ENCODE measurements around the gene FRY. TPM values are rescaled to one million over a fixed set of nuclear protein-coding genes. Genes with fewer than 3 reads are reported as not detected.

Gene FRY
- total RNA-seq, 1 donor: 12.5 TPM

DNA sequence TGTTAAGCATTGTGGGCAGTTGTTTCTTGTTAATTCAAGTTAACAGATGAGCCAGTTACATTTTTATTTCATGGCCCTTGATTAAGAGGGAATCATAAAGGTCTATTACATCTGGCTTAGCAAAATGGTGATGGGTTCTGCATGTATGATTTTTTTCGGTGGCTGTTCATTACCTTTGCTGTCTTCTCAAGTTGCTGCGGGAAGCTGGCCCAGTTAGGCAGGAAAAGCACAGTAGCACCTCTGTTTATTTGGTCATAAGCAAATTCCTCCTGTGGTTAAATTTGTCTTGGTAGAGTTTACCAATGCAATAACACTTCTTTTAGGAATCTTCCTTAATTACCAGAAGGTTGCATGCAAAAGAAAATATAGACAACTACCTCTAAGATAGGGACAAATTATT is 104.5 kb downstream of the FRY start:
- Histone ChIP-seq H3K9me3 (ENCODE audit: low read depth, low read length) (no peaks in the 10 kb centered on the region), H3K4me3 (ENCODE audit: low read length) (no peak overlapping the region), H3K4me1 (ENCODE audit: insufficient read depth, low read length) (no peaks in the 10 kb centered on the region), H3K27me3 (ENCODE audit: insufficient read depth, low read length) (no peaks in the 10 kb centered on the region)

DNA sequence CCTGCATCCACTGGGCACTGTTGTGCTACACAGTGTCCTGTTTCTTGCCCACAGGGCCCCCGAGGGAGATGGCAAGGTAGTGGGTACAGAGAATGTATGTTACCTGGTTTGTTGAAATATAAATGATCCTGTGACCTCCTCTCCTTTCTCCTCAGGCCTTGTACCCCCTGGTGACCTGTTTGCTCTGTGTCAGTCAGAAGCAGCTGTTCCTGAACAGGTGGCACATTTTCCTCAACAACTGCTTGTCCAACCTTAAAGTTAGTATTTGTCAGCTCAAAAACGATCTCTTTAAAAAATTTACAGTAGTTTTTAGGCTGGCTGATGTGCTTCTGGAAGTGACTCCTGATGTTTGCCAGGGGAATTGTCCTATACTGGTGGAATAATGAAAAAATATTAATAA is 105.1 kb downstream of the FRY start:
- Histone ChIP-seq H3K4me3 (ENCODE audit: low read length) (no peak overlapping the region), H3K4me1 (ENCODE audit: insufficient read depth, low read length) (no peaks in the 10 kb centered on the region), H3K27me3 (ENCODE audit: insufficient read depth, low read length) (no peaks in the 10 kb centered on the region), H3K9me3 (ENCODE audit: low read depth, low read length) (no peaks in the 10 kb centered on the region)

DNA sequence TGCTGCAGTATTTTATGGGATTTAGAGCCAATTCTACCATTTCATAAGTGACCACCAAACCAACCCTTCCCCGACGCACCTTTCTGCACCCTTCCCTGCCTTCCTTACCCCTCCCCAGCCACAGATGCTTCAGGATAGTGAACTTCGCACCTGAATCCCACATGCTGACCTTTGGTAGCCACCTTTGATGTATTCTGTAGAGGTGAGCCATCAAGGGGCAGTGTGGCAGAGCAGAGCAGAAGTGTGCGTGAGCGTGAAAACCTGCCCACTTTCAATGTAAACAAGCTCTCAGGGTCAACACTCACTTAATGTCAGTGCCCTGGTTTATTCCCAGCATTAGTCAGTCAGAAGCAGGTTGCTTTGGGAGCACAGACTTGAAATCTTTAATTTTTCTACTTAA is 107.7 kb downstream of the FRY start:
- Histone ChIP-seq H3K9me3 (ENCODE audit: low read depth, low read length) (no peaks in the 10 kb centered on the region), H3K4me1 (ENCODE audit: insufficient read depth, low read length) (no peaks in the 10 kb centered on the region), H3K27me3 (ENCODE audit: insufficient read depth, low read length) (no peaks in the 10 kb centered on the region), H3K4me3 (ENCODE audit: low read length) (no peak overlapping the region)

DNA sequence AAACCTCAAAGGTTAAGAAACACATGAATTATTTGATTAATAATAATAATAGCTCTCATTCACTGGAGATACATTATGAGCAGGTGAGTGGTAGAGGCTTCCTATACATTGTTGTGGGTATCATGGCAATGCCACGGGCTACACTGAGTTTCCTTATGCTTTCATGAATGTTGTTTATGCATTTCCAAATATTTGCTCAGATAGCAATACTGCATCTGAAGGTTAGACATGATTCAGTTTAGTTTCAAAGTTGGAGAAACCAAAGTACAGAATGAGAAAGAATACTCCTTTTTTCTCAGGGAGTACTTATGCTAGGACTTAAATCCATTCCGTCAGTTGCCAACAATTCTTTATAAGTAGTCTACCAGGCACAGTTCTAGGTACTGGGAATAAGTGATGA is 108.5 kb downstream of the FRY start:
- Histone ChIP-seq H3K9me3 (ENCODE audit: low read depth, low read length) (no peaks in the 10 kb centered on the region), H3K4me1 (ENCODE audit: insufficient read depth, low read length) (no peaks in the 10 kb centered on the region), H3K4me3 (ENCODE audit: low read length) (no peak overlapping the region), H3K27me3 (ENCODE audit: insufficient read depth, low read length) (no peaks in the 10 kb centered on the region)

DNA sequence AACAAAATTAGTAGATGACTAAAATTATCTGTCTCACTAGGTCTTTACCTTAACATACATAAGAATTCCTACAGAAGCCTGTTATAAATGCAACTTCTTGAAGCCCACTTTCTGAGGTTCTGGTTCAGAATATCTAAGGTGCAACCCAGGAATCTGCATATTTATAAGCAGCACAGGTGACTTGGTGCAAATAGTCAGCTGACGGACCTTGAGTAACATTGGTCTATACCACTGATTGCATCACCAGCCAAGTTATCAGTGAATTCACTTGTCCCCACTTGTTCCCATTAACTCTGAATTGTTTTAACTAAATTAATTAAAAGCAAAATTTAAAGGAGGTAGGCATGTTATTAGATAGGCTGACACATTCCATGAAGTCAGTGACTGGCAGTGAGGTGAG is 109.9 kb downstream of the FRY start:
- Histone ChIP-seq H3K27me3 (ENCODE audit: insufficient read depth, low read length) (no peaks in the 10 kb centered on the region), H3K9me3 (ENCODE audit: low read depth, low read length) (no peaks in the 10 kb centered on the region), H3K4me3 (ENCODE audit: low read length) (no peak overlapping the region), H3K4me1 (ENCODE audit: insufficient read depth, low read length) (no peaks in the 10 kb centered on the region)

DNA sequence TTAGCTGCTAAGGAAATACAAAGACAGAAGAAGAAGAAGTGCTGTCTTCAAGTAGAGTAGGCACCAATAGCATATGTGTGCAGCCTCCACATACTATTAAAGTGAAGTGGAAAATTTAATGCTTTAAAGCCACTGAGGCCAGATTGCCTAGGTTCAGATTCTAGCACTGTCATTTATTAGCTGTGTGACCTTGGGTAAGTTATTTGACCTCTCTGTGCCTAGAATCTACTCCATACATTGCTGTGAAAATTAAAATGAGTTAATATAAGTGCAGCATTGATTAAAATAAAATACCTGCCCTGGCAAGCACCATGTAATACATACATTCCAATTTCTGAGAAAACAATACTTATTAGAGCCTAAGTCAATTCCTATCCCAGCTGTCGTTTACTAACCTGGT is 110.5 kb downstream of the FRY start:
- Histone ChIP-seq H3K9me3 (ENCODE audit: low read depth, low read length) (no peaks in the 10 kb centered on the region), H3K4me3 (ENCODE audit: low read length) (no peak overlapping the region), H3K4me1 (ENCODE audit: insufficient read depth, low read length) (no peaks in the 10 kb centered on the region), H3K27me3 (ENCODE audit: insufficient read depth, low read length) (no peaks in the 10 kb centered on the region)

DNA sequence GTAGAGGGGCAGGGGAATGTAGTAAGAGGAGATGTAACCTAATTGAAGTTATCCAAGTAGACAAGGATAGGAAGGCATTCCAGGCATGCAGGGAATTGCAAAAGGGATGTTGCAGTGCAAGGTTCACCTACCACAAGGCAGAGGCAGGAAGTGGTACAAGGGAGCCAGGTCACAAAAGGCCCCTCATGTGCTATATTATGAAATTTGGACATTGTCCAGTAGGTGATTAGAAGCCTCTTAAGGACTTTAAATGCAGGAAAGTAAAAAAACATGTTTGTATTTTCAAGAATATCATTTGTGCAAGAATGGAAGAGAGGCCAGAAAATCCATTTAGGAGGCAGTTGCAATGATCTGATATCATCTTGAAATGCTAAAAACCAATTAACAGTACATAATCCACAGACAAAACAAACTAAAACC is 111.4 kb downstream of the FRY start:
- Histone ChIP-seq H3K4me3 (ENCODE audit: low read length) (no peak overlapping the region), H3K4me1 (ENCODE audit: insufficient read depth, low read length) (no peaks in the 10 kb centered on the region), H3K9me3 (ENCODE audit: low read depth, low read length) (no peaks in the 10 kb centered on the region), H3K27me3 (ENCODE audit: insufficient read depth, low read length) (no peaks in the 10 kb centered on the region)

DNA sequence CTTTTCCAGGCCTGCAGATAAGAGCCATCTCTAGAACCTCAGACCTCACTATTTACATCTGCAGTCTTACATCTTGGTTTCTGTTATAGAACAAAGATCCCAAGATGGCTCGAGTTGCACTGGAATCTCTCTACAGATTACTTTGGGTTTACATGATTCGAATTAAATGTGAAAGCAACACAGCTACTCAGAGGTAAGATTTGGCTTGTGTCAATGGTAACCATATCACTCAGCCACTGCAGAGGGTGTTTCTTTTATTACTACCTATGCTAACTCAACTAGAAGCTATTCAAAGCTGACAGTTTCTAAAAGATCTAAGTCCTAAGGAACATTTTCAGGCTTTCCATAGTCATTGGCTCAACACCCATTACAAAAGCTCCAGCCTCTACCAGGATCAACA is 115.6 kb downstream of the FRY start:
- Histone ChIP-seq H3K27me3 (ENCODE audit: insufficient read depth, low read length) (no peaks in the 10 kb centered on the region), H3K9me3 (ENCODE audit: low read depth, low read length) (no peaks in the 10 kb centered on the region), H3K4me1 (ENCODE audit: insufficient read depth, low read length) (no peaks in the 10 kb centered on the region), H3K4me3 (ENCODE audit: low read length) (no peak overlapping the region)

DNA sequence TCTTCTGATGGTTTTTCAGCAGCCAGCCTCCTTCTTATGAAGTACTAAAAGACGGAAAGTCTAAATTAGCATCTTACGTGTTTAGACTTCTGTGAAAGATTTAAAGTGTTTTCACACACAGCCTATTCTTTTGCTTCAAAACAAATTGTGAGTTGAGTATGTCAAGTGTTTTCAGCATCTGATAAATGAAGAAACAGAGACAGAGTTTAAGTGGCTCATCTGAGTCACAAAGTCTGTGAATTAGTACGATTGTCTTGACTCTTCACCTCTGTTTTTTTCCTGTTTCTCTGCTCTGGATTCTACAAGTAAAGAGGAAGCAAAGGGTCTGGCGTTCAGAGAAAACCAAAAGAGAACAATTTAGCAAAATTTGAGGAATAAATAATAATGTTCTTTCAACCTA is 116.4 kb downstream of the FRY start:
- no peaks in the 10 kb centered on the region for H3K9me3 ChIP-seq (ENCODE audit: low read depth, low read length)
- no peaks in the 10 kb centered on the region for H3K27me3 ChIP-seq (ENCODE audit: insufficient read depth, low read length)
- no peaks in the 10 kb centered on the region for H3K4me1 ChIP-seq (ENCODE audit: insufficient read depth, low read length)
- H3K4me3 ChIP-seq (ENCODE audit: low read length): no peak overlapping the region

DNA sequence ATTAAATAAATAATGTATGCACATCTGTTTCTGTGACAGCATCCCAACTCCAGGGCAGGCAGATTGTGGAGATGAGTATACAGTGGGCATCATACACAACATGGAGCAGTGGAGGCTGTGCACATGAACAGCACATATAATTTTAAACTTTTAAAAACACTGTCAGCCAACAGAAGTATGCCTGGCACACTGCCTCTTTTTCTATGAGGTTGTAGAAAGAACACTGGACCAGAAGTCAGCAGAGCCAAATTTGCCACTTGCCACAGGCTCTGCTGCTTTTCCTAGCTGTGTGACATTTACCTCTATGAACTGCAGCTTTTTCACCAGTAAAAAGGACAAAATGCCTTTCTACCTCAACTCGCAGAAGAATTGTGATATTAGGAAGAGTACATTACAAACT is 118.7 kb downstream of the FRY start:
- Histone ChIP-seq H3K4me1 (ENCODE audit: insufficient read depth, low read length) (no peaks in the 10 kb centered on the region), H3K27me3 (ENCODE audit: insufficient read depth, low read length) (no peaks in the 10 kb centered on the region), H3K9me3 (ENCODE audit: low read depth, low read length) (no peaks in the 10 kb centered on the region), H3K4me3 (ENCODE audit: low read length) (no peak overlapping the region)

DNA sequence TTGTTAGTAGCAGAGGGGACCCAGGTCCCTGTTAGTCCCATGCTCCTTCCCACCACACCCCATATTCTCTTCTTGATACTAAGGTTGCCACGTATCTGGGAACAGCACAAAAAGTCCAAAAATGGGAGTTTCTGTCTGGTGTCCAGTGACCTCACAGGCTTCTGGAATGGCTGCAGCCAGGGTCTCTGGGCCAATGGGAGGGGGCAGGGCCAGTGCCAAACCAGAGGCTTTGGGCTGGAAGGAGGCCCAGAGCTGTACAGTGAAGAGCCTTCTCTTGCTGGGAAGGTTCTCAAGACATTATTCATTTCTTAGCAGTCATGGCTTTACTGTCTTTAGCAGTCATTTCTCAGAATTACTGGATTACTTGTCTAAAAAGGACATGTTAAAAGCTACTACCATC is 119.2 kb downstream of the FRY start:
- no peaks in the 10 kb centered on the region for H3K27me3 ChIP-seq (ENCODE audit: insufficient read depth, low read length)
- no peak overlapping the region for H3K4me3 ChIP-seq (ENCODE audit: low read length)
- no peaks in the 10 kb centered on the region for H3K4me1 ChIP-seq (ENCODE audit: insufficient read depth, low read length)
- no peaks in the 10 kb centered on the region for H3K9me3 ChIP-seq (ENCODE audit: low read depth, low read length)

DNA sequence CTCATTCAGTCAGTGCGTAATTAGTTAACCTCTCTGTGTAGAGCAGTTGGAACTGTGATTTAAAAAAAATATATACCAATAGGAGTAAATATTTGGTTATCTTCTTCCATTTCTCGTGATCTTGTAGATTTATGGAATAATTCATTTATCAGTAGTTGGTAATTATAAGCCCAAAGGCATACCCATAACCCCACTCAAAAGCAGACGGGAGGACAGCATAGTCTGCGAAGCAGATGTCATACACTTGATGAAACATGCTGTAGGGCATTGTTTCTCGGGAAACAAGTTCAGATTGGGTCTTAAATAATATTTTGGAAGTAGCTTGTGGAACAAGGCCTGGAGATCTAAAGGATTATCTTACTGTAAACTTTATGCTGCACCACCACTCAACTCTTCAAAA is 119.7 kb downstream of the FRY start:
- H3K4me3 ChIP-seq (ENCODE audit: low read length): no peak overlapping the region
- no peaks in the 10 kb centered on the region for H3K9me3 ChIP-seq (ENCODE audit: low read depth, low read length)
- no peaks in the 10 kb centered on the region for H3K27me3 ChIP-seq (ENCODE audit: insufficient read depth, low read length)
- no peaks in the 10 kb centered on the region for H3K4me1 ChIP-seq (ENCODE audit: insufficient read depth, low read length)

DNA sequence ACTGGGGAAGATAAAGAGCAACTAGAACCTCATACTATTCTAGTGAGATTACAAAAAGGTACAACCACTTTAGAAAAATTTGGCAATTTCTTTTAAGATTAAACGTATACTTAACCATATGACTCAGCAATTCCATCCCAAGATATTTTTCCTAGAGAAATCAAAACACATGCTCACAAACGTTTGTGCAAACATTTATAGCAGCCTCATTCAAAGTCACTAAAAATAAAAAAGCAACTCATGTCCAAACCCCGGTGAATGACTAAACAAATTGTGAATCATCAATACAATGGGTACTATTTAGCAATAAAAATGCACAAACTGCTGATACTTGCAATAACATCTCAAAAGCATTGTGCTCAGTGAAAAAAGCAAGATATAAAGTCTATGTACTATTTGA is 121.5 kb downstream of the FRY start:
- Histone ChIP-seq H3K9me3 (ENCODE audit: low read depth, low read length) (no peaks in the 10 kb centered on the region), H3K27me3 (ENCODE audit: insufficient read depth, low read length) (no peaks in the 10 kb centered on the region), H3K4me1 (ENCODE audit: insufficient read depth, low read length) (no peaks in the 10 kb centered on the region), H3K4me3 (ENCODE audit: low read length) (no peak overlapping the region)

DNA sequence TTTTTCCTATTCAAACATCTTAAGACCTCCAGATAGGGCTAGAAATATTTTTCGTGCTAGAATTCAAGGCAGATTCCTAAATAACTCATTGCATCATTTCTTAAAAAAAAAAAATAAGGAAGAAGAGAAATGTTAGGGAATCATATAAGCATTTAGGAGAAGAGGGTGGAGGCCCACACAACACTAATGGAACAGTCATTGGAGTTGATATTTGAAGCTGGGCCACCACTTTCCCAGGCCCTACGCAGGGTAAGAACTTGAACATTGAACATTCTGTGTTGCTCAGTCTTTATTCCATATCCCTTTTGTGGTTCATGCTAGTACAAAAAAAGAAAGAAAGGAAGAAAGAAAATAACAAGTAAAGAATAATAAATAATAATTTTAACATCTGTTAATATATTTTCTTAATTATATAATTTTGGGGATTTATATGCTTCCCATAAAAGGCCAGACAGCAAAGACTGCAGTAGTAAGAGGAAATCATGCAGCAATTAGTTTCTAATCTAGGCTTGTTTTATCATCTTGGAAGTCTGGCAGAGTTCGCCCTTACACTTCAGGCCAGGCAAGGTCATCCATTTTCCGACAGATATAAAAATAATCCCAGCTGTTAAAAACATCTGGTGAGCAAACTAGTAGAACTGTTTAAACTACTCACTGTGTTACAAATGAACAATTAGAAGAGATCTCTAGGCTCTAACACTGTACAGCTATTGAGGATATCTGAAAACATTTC is 127.7 kb downstream of the FRY start:
- Histone ChIP-seq H3K4me3 (ENCODE audit: low read length) (no peak overlapping the region), H3K4me1 (ENCODE audit: insufficient read depth, low read length) (no peaks in the 10 kb centered on the region), H3K27me3 (ENCODE audit: insufficient read depth, low read length) (no peaks in the 10 kb centered on the region), H3K9me3 (ENCODE audit: low read depth, low read length) (no peaks in the 10 kb centered on the region)

DNA sequence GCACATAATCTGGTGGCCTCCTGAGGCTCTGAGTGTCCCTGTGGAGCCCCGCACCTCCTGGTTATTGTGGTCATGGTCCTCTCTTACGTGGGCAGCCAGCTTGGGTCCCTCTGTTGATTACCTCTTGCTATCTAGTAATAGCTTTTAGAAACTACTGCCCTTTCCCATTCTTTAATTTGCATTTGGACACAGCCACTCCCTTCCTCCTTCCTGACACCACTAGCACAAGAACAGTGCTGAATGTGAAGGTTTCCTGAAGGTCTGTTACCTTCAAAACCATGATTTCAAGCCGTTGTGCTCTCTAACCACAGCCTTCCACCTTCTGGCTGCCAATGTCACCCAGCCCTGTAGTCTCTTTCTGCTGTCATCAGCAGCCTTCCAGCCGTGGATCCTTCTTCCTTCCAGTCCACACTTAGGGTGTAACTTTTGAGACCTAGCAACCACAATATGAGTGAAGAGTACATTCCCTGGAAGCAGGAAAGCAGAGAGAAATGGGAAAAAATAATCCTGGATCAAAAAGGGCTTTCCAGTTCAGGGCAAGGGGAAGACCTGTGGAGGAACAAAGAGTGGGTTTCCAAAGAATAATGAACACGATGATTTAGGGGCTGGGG is 130.9 kb downstream of the FRY start:
- no peak overlapping the region for H3K4me3 ChIP-seq (ENCODE audit: low read length)
- H3K9me3 ChIP-seq (ENCODE audit: low read depth, low read length): no peaks in the 10 kb centered on the region
- H3K4me1 ChIP-seq (ENCODE audit: insufficient read depth, low read length): no peaks in the 10 kb centered on the region
- H3K27me3 ChIP-seq (ENCODE audit: insufficient read depth, low read length): no peaks in the 10 kb centered on the region

DNA sequence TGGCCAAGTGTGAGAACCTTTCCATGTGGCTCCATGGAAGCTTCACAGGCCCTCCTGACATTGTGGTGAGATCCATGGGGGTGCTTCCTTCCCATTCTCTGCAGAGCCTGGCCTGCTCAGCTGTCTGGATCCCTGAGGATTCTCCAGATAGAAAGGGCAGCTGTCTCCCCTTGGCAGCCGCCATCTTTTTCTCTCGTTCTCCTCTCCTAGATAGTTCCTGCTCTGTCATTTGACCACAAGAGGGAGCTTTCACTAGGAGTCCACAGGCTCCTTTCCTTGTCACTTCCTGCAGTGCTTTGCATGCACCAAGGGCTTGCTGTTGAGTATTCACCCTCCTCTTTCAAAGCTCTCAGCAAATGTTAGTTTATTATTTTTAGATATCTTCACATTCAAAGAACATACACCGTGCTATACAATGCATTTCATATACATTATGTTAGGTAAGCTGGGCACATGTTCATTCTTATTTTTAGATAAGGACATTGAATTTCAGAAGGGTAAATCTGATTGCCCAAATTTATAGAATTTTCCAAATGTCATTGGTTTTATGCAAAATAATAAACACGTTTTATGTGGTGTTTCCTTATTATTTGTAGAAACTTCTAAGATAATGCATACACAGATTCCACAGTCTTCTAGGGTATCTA is 133.2 kb downstream of the FRY start:
- Histone ChIP-seq H3K27me3 (ENCODE audit: insufficient read depth, low read length) (no peaks in the 10 kb centered on the region), H3K4me1 (ENCODE audit: insufficient read depth, low read length) (no peaks in the 10 kb centered on the region), H3K4me3 (ENCODE audit: low read length) (no peak overlapping the region), H3K9me3 (ENCODE audit: low read depth, low read length) (no peaks in the 10 kb centered on the region)
